NB4 (cell line): ENCODE data around the gene HLA-DPB1.

Source experiments
- CTCF ChIP-seq: IDR thresholded peaks from one replicate; pipeline ENCODE4 v1.5.1; 2012; ENCODE audit warnings: low read depth, low read length
- POLR2A ChIP-seq: IDR thresholded peaks from 2 replicates; pipeline ENCODE4 v1.6.1; 2011; ENCODE audit warnings: mild to moderate bottlenecking; ENCODE audit not compliant: insufficient read length; ENCODE audit errors: extremely low read depth

DNA sequence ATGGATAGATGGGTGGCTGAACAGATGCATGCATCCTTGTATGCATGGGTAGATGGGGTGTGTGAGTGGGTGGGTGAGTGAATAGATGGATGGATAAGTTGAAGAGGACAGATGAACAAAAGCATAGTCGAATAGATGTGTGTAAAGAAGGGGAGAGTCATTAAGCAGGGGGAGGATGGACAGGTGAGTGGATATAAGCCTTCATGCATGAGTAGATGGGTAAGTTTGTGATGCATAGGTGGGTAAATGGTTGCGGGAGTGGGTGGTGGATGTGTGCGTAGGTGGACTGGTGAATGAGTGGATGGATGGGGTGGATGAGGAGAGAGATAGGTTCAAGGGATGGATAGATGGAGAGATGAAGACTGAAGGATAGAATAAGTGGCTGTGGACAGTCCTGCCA, 29.6 kb downstream of the HLA-DPB1 start:
- no peak for TF ChIP-seq POLR2A
- TF ChIP-seq CTCF, result no peak
